ENCODE results near the gene HHLA2. TPM values are rescaled to one million over a fixed set of nuclear protein-coding genes. Genes with fewer than 3 reads are reported as not detected.

The HHLA2 gene
- total RNA-seq, 1 experiment from 2014 or later, result 0.07 TPM

DNA sequence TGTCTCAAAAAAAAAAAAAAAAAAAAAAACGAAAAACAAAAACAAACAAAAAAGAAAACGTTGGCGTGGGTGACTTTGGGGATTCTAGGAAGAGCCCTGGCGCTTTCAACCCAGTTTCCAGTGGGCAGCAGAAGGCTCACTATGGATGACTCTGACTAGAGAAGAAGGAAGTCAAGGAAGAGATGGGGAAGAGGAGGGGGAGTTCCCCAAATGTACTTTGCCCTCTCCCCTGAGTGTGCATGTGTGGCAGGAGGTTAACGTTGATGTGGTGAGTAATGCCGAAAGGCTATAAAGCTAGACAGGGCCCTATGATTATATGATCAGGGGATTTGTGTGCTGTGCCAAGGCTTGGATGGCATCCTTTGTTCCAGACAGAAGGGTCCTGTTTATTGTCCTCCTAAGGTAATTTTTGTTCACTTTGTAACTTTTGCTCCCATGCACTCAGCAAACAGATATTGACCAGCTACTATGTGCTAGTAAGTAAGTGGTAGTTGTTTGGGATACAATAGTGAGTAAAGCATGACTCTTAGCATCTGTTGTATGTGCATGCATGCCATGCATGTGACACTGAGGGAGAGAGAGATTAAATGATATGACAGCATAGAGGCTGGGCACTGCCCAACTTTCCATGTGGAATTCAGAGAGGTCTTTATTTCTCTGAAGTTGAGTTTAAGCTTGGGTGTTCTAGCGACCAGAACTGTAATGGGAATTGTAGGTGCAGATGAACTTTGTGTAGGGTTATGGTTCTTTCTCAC, 750 bp upstream of the HHLA2 start:
- ChIA-PET POLR2A (interaction anchor here (0.7 kb wide), 1 partner anchor 333 kb away, joined by 7 read pairs; no protein-coding TSS in a partner anchor), CTCF (interaction anchor here (0.7 kb wide), 1 partner anchor 727 kb away, joined by 7 read pairs; no protein-coding TSS in a partner anchor)
- no peak for ATAC-seq
- no peak for DNase-seq (ENCODE audit: low spot score)
- Mint-ChIP-seq H3K4me3 (no peak overlapping the region), H3K27ac (no peak overlapping the region), H3K9me3 (peaks cover 15% of the 10 kb centered on the region), H3K36me3 (no peaks in the 10 kb centered on the region), H3K27me3 (ENCODE audit: low read depth) (no peaks in the 10 kb centered on the region), H3K4me1 (peaks cover 10% of the 10 kb centered on the region)
- TF ChIP-seq KAT7 (CRISPR knock-in tag; IDR thresholded peaks at IDR 0.05; ENCODE audit: borderline replicate concordance), result no peak

DNA sequence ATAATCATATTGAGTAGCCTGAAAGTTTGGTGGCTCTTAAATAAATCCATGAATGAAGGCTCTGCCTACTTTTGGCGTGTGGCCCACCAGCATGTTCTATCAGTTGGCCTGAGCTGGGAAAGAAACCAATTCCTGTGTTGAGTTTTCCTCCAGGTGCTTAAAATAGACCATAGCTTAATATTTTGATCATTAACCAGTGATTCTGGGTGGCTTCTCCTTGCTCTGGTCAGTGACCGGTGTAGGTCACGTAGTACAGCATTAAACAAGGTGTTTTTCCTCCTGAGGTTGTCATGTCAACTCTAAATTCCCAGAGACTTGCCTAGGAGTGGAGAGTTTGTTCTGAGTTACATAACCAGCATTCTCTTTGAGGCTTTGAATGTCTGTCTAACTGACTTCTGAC, 1.3 kb downstream of the HHLA2 start:
- TF ChIP-seq ZNF396 (CRISPR knock-in tag; IDR thresholded peaks at IDR 0.05; ENCODE audit: borderline replicate concordance), result no peak
- ChIA-PET POLR2A (no interaction called here), CTCF (no interaction called here)
- Mint-ChIP-seq H3K27me3 (ENCODE audit: low read depth) (no peaks in the 10 kb centered on the region), H3K27ac (no peak overlapping the region), H3K4me1 (peaks cover 19% of the 10 kb centered on the region), H3K36me3 (no peaks in the 10 kb centered on the region), H3K9me3 (no peaks in the 10 kb centered on the region), H3K4me3 (no peak overlapping the region)
- ATAC-seq (no peak), DNase-seq (ENCODE audit: low spot score) (no peak)

DNA sequence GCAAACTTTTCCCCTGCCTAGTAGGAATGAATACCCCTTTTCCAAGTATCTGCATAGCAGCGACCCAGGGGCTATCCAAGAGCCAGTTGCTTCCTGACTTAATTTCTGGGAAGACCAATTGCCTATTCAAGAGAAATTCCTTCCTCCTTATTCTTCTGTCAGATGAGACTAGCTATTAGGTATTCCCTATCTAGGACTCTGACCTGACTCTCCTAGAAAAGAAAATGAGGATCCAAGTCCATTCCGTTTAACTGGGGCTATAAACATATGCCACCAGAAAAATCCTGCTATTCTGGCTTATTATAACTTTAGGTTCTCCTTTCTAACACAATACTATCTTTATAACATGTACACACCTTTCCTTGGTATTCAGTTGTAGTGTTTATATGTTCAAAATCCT, 1.7 kb downstream of the HHLA2 start:
- no peaks in the 10 kb centered on the region for H3K36me3 Mint-ChIP-seq
- no peak for TF ChIP-seq HMGA2 (CRISPR knock-in tag; IDR thresholded peaks at IDR 0.05)
- TF ChIP-seq, protein P1, sequence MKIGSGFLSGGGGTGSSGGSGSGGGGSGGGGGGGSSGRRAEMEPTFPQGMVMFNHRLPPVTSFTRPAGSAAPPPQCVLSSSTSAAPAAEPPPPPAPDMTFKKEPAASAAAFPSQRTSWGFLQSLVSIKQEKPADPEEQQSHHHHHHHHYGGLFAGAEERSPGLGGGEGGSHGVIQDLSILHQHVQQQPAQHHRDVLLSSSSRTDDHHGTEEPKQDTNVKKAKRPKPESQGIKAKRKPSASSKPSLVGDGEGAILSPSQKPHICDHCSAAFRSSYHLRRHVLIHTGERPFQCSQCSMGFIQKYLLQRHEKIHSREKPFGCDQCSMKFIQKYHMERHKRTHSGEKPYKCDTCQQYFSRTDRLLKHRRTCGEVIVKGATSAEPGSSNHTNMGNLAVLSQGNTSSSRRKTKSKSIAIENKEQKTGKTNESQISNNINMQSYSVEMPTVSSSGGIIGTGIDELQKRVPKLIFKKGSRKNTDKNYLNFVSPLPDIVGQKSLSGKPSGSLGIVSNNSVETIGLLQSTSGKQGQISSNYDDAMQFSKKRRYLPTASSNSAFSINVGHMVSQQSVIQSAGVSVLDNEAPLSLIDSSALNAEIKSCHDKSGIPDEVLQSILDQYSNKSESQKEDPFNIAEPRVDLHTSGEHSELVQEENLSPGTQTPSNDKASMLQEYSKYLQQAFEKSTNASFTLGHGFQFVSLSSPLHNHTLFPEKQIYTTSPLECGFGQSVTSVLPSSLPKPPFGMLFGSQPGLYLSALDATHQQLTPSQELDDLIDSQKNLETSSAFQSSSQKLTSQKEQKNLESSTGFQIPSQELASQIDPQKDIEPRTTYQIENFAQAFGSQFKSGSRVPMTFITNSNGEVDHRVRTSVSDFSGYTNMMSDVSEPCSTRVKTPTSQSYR (CRISPR knock-in tag; IDR thresholded peaks at IDR 0.05), result no peak
- TF ChIP-seq, protein P2, sequence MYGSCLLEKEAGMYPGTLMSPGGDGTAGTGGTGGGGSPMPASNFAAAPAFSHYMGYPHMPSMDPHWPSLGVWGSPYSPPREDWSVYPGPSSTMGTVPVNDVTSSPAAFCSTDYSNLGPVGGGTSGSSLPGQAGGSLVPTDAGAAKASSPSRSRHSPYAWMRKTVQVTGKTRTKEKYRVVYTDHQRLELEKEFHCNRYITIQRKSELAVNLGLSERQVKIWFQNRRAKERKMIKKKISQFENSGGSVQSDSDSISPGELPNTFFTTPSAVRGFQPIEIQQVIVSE (CRISPR knock-in tag; IDR thresholded peaks at IDR 0.05; ENCODE audit: borderline replicate concordance), result no peak
- no peak for TF ChIP-seq EMX1 (CRISPR knock-in tag; IDR thresholded peaks at IDR 0.05)
- TF ChIP-seq, protein P3, sequence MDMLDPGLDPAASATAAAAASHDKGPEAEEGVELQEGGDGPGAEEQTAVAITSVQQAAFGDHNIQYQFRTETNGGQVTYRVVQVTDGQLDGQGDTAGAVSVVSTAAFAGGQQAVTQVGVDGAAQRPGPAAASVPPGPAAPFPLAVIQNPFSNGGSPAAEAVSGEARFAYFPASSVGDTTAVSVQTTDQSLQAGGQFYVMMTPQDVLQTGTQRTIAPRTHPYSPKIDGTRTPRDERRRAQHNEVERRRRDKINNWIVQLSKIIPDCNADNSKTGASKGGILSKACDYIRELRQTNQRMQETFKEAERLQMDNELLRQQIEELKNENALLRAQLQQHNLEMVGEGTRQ (CRISPR knock-in tag; IDR thresholded peaks at IDR 0.05), result no peak
- no peak for TF ChIP-seq NR3C1 (CRISPR knock-in tag; conservative IDR thresholded peaks at IDR 0.05; ENCODE audit: low read depth)
- no peak for TF ChIP-seq ZNF317 (CRISPR knock-in tag; IDR thresholded peaks at IDR 0.05; ENCODE audit: borderline replicate concordance, low read depth)
- DNase-seq (ENCODE audit: low spot score) (no peak), ATAC-seq (no peak)
- ChIA-PET CTCF (no interaction called here), POLR2A (no interaction called here)
- no peak overlapping the region for H3K27ac Mint-ChIP-seq
- H3K4me3 Mint-ChIP-seq, result no peak overlapping the region
- no peaks in the 10 kb centered on the region for H3K9me3 Mint-ChIP-seq
- no peaks in the 10 kb centered on the region for H3K27me3 Mint-ChIP-seq (ENCODE audit: low read depth)
- peaks cover 19% of the 10 kb centered on the region for H3K4me1 Mint-ChIP-seq

DNA sequence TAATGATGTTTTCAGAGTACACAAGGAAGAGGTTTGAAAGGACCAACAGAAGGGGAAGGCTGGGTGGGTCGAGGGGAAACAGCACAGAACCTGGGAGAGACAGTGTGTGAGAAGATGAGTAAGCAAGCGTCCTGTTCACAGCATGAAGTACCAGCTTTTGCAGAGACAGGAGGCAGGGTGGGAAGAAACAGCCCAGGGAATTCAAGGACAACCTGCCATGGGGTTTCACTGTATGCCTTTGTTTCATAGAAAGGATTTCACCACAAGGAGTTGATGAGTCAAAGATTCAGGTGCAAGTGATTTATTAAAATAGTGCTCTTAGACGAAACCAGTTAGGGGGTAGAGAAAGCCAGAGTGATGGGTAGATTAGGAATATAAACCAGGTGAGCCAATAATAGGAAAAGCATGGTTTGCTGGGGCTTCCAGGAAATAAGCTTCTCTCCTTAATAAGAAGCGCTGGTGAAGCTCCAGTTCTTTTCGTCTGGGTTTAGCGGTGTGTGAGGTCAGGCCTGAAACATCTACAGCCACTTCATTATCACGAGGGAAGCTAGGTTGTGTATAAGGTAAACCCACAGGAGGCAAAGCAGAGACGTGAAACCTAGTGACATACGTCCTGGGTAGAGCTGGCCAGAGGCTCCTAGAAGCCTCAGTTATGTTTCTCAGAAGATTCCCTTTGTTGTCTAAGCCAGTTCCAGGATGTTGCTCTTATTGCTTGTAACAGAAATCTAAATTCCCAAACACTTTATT, 3.9 kb downstream of the HHLA2 start:
- H3K9me3 Mint-ChIP-seq, result no peaks in the 10 kb centered on the region
- no peaks in the 10 kb centered on the region for H3K36me3 Mint-ChIP-seq
- H3K4me1 Mint-ChIP-seq, result peaks cover 19% of the 10 kb centered on the region
- ChIA-PET POLR2A (interaction anchor here (0.6 kb wide), 1 partner anchor 465 kb away, joined by 3 read pairs; no protein-coding TSS in a partner anchor), CTCF (no interaction called here)
- no peaks in the 10 kb centered on the region for H3K27me3 Mint-ChIP-seq (ENCODE audit: low read depth)
- DNase-seq (ENCODE audit: low spot score), result no peak
- H3K27ac Mint-ChIP-seq, result peak overlapping the region; percentile 45; the same call in 1 of the 2 replicates
- no peak overlapping the region for H3K4me3 Mint-ChIP-seq
- ATAC-seq, result peak; percentile 36; the same call in 1 of the 2 replicates
- TF ChIP-seq NFYB (CRISPR knock-in tag; conservative IDR thresholded peaks at IDR 0.05; ENCODE audit: low read depth), result no peak
- no peak for TF ChIP-seq ZNF263 (CRISPR knock-in tag; IDR thresholded peaks at IDR 0.05; ENCODE audit: low read depth)
- TF ChIP-seq, protein P4, sequence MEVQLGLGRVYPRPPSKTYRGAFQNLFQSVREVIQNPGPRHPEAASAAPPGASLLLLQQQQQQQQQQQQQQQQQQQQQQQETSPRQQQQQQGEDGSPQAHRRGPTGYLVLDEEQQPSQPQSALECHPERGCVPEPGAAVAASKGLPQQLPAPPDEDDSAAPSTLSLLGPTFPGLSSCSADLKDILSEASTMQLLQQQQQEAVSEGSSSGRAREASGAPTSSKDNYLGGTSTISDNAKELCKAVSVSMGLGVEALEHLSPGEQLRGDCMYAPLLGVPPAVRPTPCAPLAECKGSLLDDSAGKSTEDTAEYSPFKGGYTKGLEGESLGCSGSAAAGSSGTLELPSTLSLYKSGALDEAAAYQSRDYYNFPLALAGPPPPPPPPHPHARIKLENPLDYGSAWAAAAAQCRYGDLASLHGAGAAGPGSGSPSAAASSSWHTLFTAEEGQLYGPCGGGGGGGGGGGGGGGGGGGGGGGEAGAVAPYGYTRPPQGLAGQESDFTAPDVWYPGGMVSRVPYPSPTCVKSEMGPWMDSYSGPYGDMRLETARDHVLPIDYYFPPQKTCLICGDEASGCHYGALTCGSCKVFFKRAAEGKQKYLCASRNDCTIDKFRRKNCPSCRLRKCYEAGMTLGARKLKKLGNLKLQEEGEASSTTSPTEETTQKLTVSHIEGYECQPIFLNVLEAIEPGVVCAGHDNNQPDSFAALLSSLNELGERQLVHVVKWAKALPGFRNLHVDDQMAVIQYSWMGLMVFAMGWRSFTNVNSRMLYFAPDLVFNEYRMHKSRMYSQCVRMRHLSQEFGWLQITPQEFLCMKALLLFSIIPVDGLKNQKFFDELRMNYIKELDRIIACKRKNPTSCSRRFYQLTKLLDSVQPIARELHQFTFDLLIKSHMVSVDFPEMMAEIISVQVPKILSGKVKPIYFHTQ (CRISPR knock-in tag; IDR thresholded peaks at IDR 0.05), result no peak
- no peak for TF ChIP-seq RELA (CRISPR knock-in tag; IDR thresholded peaks at IDR 0.05; ENCODE audit: borderline replicate concordance)
- TF ChIP-seq, protein P5, sequence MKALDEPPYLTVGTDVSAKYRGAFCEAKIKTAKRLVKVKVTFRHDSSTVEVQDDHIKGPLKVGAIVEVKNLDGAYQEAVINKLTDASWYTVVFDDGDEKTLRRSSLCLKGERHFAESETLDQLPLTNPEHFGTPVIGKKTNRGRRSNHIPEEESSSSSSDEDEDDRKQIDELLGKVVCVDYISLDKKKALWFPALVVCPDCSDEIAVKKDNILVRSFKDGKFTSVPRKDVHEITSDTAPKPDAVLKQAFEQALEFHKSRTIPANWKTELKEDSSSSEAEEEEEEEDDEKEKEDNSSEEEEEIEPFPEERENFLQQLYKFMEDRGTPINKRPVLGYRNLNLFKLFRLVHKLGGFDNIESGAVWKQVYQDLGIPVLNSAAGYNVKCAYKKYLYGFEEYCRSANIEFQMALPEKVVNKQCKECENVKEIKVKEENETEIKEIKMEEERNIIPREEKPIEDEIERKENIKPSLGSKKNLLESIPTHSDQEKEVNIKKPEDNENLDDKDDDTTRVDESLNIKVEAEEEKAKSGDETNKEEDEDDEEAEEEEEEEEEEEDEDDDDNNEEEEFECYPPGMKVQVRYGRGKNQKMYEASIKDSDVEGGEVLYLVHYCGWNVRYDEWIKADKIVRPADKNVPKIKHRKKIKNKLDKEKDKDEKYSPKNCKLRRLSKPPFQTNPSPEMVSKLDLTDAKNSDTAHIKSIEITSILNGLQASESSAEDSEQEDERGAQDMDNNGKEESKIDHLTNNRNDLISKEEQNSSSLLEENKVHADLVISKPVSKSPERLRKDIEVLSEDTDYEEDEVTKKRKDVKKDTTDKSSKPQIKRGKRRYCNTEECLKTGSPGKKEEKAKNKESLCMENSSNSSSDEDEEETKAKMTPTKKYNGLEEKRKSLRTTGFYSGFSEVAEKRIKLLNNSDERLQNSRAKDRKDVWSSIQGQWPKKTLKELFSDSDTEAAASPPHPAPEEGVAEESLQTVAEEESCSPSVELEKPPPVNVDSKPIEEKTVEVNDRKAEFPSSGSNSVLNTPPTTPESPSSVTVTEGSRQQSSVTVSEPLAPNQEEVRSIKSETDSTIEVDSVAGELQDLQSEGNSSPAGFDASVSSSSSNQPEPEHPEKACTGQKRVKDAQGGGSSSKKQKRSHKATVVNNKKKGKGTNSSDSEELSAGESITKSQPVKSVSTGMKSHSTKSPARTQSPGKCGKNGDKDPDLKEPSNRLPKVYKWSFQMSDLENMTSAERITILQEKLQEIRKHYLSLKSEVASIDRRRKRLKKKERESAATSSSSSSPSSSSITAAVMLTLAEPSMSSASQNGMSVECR (CRISPR knock-in tag; IDR thresholded peaks at IDR 0.05; ENCODE audit: borderline replicate concordance), result no peak
- TF ChIP-seq ZNF423 (CRISPR knock-in tag; IDR thresholded peaks at IDR 0.05), result no peak

All from WTC11 (cell line).